Pancreas (tissue), 10 donors: ENCODE results near the gene GLIS2. TPM values are rescaled to one million over a fixed set of nuclear protein-coding genes. Genes with fewer than 3 reads are reported as not detected.

ENCODE experiments used
- ATAC-seq, 4 donors: fragments of 200-7000 bp; cut with Tn5 transposase; one replicate each; pipeline versions ENCODE4 v1.8.0 to v1.9.1; 2020; ENCODE audit warnings: mild to moderate bottlenecking in 4 of 4, moderate library complexity in 4 of 4
- DNase-seq, 6 donors: peaks; one replicate each; pipeline ENCODE4 v3.0.0-alpha.2; 2020
- FAIRE-seq: peaks from 2 replicates; lab custom pipeline; 2012; peaks lifted over from hg19 to GRCh38; lab: Jason Lieb, UNC
- H3K27ac ChIP-seq, 4 donors: fragments of 200-600 bp; sonication (generic); 1 replicate in 3 of 4; 2 replicates in 1 of 4; pipeline versions ENCODE4 v1.5.0 to v1.8.0; 2020
- H3K27me3 ChIP-seq, 4 donors: fragments of 200-600 bp; one replicate each; pipeline ENCODE4 v1.8.0; 2021
- H3K36me3 ChIP-seq, 3 donors: fragments of 200-600 bp; sonication (generic) in 1 of 3; one replicate each; pipeline versions ENCODE4 v1.5.0 to v1.8.0; 2020 to 2021
- H3K4me1 ChIP-seq, 3 donors: fragments of 200-600 bp; one replicate each; pipeline ENCODE4 v1.8.0; 2021
- H3K4me3 ChIP-seq, 4 donors: fragments of 200-600 bp; sonication (generic) in 2 of 4; one replicate each; pipeline versions ENCODE4 v1.5.0 to v1.8.0; 2020 to 2021
- H3K9me3 ChIP-seq, 4 donors: fragments of 200-600 bp; one replicate each; pipeline ENCODE4 v1.8.0; 2021
- CTCF ChIP-seq, 4 donors: fragments of 200-600 bp; sonication (generic) in 3 of 4; IDR thresholded peaks; one replicate each; pipeline versions ENCODE4 v1.5.0 to v1.8.0; 2021; ENCODE audit warnings: antibody characterized with exemption in 4 of 4
- WGBS, 2 donors: extraction: QIAGEN DNeasy Blood & Tissue Kit; methylation state at CpG; one replicate each; pipeline ENCODE4 v1.1.7; 2013; 5-methylcytosine and 5-hydroxymethylcytosine counted together
- intact Hi-C, 3 donors: fragments of 100-400 bp; cut with DNase I; formaldehyde crosslinking; loops; one replicate each; pipeline versions ENCODE4 v1.11.1 to v1.14.2; 2022
- polyA plus RNA-seq, 2 donors: library from polyadenylated mRNA; stranded (reverse); fragments of 200-250 nt; gene quantifications; one replicate each; pipeline ENCODE4 v1.2.3, GENCODE V29; 2013
- total RNA-seq, 6 donors: library from RNA; stranded (reverse); fragmentation: NEBNext Ultra II Directional in 4 of 6; extraction: Animal tissue kit (Norgen Biotek cat#: 25700) in 4 of 6; gene quantifications; one replicate each; pipeline versions ENCODE4 v1.2.1 to v1.2.4, GENCODE V29; 2021 to 2023
- donor health status: healthy with polysubstance abuse.
- donor health status: DM: no; HTN: no; CAD: no; lungs with moderate emphysema.
- donor health status: DM: no; HTN: no; CAD: no.
- donor health status: control.
- donor health status: control.
- donor health status: Bipolar disorder and iron deficiency.
- donor health status: DM: yes; HTN: yes; CAD: no.
- donor health status: DM: no; HTN: no; CAD: no.
- donor health status: DM: no; HTN: no; CAD: no.
- donor health status: DM: yes; HTN: yes; CAD: no.

GLIS2 gene
- total and polyA plus RNA-seq, 8 donors = 5.5 to 15.1 (median 10.9) TPM

GRCh38 chr16:4376126-4376892, 60.4 kb downstream of the GLIS2 start:
- intact Hi-C loops = no loop called here
- H3K36me3 ChIP-seq = no peaks in the 10 kb centered on the region
- no peaks in the 10 kb centered on the region for H3K27me3 ChIP-seq
- DNase-seq (peak; percentile 79 to 97 (median 90)), ATAC-seq (peak; percentile 43 to 66 (median 64)), FAIRE-seq (no peak)
- peak overlapping the region; percentile 69 to 92 (median 80) for H3K27ac ChIP-seq
- TF ChIP-seq CTCF (IDR thresholded peaks at IDR 0.05) = no peak
- peak overlapping the region in 1 of 4 donors; percentile 4 for H3K4me3 ChIP-seq
- H3K9me3 ChIP-seq = no peaks in the 10 kb centered on the region
- 38 to 48% methylated on average over 31 of the region's 31 CpGs for WGBS, 2 donors
- peaks cover 0 to 25% (median 24%) of the 10 kb centered on the region in 3 donors for H3K4me1 ChIP-seq

DNA sequence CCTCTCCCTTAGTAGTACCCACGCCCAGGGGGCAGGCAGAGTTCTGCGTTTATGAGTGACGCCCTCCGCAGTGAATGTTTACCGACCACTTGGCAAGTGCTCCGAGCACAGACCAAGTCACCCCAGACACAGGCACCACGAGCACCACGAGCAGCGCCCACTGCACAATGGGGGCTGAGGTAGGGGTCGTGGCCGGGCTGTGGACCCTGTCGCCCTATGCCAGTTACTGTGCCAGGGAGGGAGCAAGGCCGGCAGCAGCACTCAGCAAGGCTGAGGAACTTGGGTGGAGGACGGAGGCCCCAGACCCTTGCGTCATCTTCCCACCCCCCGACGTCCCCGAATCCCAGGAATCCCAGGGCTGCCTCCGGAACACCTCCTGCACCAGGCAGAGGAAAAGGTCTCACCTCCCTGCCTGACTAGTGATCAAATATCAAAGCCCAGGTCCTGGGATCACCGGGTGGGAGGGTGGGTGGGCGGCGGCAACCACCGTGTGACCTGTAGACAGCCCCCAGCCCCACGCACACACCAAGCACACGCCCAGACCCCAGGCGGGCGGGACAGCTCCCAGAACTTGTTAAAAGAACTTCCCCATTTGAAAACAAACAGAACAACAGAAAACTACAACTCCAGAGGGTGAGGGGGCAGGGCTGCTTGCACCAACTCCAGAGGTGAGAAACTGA, 61.2 kb downstream of the GLIS2 start:
- H3K27me3 ChIP-seq = no peaks in the 10 kb centered on the region
- no peaks in the 10 kb centered on the region for H3K9me3 ChIP-seq
- H3K4me1 ChIP-seq = peaks cover 0 to 25% (median 24%) of the 10 kb centered on the region in 3 donors
- no peak for FAIRE-seq
- no peak for TF ChIP-seq CTCF (IDR thresholded peaks at IDR 0.05)
- peak in 1 of 6 donors; percentile 75 for DNase-seq
- 77 to 79% methylated on average over 27 of the region's 27 CpGs for WGBS, 2 donors
- intact Hi-C loops = no loop called here
- peak overlapping the region in 3 of 4 donors; percentile 69 to 92 (median 86) for H3K27ac ChIP-seq
- H3K4me3 ChIP-seq = peak overlapping the region in 1 of 4 donors; percentile 4
- ATAC-seq = no peak
- H3K36me3 ChIP-seq = peaks cover 0 to under 1% (median 0%) of the 10 kb centered on the region in 3 donors

DNA sequence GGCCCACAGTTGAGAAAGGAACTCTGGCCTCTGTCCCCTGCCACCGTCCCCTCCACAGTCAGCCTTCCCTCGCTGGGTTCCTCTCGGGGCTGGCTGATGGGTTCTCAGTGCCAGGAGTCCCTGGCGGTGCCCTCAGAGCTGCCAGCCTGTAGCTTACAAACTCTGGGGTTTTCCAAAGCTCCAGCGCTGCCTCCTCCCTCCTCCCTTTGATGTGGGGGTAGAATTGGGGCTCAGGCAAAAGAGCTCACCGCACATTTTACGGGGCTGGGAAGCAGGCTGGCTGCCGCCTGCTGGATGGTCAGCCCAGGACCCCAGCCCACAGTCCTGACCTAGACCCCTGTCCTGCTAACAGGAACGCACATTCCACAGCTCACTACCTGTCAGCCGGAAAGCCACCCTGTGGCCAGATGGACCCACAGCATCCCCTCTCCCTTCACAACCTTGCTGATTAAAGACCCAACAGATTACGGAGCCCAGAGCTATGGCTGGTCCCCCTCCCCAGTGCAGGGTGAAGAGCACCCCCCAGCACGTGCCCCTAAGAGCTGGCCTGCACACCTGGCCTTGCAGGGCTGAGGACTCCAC, 61.8 kb downstream of the GLIS2 start:
- DNase-seq (peak in 1 of 6 donors; percentile 60), FAIRE-seq (no peak), ATAC-seq (peak in 1 of 4 donors; percentile 6)
- Histone ChIP-seq H3K4me3 (no peak overlapping the region), H3K36me3 (peaks cover 0 to 7% (median 0%) of the 10 kb centered on the region in 3 donors), H3K27me3 (no peaks in the 10 kb centered on the region), H3K9me3 (no peaks in the 10 kb centered on the region), H3K27ac (peak overlapping the region in 3 of 4 donors; percentile 33 to 92 (median 86)), H3K4me1 (peaks cover 0 to 25% (median 24%) of the 10 kb centered on the region in 3 donors)
- 62 to 68% methylated on average over 12 of the region's 12 CpGs for WGBS, 2 donors
- intact Hi-C loops = no loop called here
- no peak for TF ChIP-seq CTCF (IDR thresholded peaks at IDR 0.05)

- intact Hi-C loops = no loop called here
- H3K4me1 ChIP-seq = peaks cover 0 to 25% (median 24%) of the 10 kb centered on the region in 3 donors
- H3K27me3 ChIP-seq = no peaks in the 10 kb centered on the region
- 83 to 92% methylated on average over 15 of the region's 15 CpGs for WGBS, 2 donors
- no peaks in the 10 kb centered on the region for H3K9me3 ChIP-seq
- no peak for TF ChIP-seq CTCF (IDR thresholded peaks at IDR 0.05)
- H3K27ac ChIP-seq = no peak overlapping the region
- ATAC-seq (no peak), FAIRE-seq (no peak), DNase-seq (peak in 2 of 6 donors; percentile 27 to 70)
- H3K36me3 ChIP-seq = peaks cover 0 to 12% (median 0%) of the 10 kb centered on the region in 3 donors
- no peak overlapping the region for H3K4me3 ChIP-seq
These were observed 62.3 kb downstream of the GLIS2 start for GRCh38 chr16:4378161-4378666.
